ENCODE measurements around the gene CORO2A.
"Not testable (repeated sequence)": the region's sequence is repeated elsewhere in the genome, so short reads cannot be mapped to it uniquely, and the experiment has no call there.

Gene CORO2A

DNA sequence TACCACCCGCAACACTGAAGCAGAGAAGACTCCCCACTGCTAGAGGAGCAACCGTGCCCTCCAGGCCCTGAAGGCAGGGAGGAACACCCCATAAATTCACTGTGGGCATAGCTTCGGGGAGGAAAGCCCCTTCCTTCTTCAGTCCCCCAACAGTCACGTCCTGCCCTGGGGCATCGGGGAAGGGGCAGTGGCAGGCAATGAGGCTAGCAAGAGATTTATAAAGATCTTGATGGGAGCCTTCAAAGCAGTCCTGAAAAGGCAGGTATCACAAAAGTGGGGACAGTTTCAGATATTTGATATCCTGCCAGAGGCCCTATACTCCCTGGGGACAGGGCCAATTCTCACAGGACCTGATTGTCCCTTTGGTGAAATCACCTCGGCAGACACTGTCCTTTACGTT is 56.5 kb downstream of the CORO2A start:
- DNase-seq = no peak

DNA sequence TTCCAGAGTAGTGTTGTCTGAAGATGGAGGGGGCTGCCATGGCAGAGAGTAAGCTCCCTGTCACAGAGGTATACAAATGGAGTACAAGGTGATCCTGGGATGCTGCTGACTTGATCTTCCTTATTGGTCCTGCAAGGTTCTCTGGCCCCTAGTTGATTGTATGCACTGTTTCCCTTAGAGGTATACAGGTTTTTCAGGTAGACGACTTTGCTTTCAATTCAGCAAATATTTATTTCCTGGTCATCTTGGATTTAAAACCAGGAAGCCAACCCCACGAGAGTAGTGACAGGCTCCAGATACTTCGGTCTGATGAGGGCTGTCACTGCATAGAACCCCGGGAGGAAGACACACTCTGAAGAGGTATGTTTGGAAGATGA is 56.9 kb downstream of the CORO2A start:
- no peak for DNase-seq

DNA sequence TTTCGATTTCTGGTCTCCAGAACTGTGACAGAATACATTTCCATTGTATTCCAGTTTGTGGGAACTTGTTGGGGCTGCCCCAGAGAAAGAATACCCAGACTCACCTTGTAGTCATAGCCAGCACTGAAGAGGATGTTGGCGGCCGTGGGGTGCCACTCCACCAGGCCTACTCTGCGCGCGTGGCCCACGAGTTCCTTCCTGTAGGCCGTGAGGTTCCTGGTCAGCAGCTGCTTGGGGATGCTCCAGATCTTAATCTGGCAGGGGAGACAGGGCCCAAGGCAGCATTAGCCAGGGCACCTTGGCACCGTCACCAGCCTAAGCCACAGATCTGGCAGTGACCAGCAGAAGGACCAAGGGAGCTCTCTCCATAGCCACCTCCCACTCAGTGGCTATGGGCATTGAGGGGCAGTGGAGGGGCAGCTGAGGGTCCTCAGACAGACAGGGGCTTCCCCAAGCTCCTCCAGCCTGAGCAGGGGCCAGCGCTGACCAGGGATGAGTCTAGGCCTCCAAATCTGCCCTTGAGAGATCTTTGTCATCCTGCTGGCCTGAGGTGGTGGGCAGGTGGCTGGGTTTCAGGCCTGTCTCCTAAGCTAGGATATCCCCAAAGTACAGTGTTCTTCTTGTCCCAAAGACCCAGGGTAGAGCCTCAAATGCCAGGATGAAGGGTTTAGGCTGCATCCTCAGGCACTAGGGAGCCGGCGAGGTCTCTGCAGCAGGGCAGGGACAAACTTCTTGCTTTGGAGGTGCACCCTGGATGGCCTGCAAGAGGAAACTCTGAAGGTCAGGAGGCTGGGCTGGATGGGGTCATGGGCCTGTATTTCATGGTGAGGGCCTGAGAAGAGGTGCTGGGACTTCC is 57.5 kb downstream of the CORO2A start:
- DNase-seq = no peak

DNA sequence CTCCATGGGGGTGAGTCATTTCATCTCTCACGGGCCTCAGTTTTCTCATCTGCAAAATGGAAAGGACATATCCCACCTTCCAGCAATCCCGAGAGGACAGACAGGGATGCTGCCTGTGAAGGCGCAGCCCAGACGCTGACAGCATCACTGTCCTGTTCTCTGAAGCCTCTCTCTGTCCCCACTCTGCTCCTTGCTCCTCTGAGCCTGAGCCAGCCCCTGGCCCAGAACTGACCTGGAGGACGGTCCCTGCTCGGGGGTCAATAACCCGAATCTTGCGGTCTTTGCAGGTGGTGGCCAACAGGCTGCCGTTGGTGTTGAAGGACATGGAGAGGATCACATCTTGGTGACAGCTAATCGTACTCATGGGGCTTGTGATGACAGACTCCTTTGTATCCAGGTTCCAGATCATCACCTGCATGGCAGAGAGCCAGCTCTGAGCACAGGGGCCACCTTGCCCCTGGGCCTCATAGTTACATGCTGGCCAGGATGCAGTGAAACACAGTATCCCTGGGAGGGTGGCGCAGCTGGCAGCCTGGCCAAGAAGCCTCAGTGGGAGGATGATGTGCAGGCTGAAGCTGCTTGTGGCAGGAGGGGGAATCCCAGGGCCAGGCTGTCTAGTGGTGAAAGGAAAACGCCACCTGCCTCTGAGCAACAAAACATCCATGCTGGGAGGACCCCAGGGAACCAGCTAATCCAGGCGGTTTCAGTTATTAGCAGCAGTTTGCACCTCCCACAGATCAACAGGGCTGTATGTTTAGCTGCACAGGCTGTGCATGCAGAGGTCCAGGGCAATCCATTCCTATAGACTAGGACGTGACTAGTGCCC is 59.4 kb downstream of the CORO2A start:
- no peak for DNase-seq

DNA sequence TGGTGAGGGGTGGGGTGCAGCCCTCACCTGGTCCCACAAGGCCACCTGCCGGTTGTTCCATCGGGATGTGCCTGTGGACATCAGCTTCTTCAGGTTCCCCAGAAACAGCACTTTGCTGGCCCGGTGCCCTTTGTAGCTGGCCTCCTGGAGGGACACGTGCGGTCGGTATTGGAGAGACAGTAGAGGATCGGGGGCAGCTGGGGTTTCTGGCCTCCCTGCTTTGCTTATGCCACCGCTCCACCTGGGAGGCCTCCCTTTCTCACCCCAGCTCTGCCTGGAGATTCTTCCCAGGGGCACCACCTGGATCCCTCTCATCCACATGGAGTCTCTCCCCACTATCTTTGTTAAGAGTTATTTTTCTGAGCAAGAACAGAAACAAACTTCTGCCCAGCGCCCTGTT is 60.3 kb downstream of the CORO2A start:
- no peak for DNase-seq

DNA sequence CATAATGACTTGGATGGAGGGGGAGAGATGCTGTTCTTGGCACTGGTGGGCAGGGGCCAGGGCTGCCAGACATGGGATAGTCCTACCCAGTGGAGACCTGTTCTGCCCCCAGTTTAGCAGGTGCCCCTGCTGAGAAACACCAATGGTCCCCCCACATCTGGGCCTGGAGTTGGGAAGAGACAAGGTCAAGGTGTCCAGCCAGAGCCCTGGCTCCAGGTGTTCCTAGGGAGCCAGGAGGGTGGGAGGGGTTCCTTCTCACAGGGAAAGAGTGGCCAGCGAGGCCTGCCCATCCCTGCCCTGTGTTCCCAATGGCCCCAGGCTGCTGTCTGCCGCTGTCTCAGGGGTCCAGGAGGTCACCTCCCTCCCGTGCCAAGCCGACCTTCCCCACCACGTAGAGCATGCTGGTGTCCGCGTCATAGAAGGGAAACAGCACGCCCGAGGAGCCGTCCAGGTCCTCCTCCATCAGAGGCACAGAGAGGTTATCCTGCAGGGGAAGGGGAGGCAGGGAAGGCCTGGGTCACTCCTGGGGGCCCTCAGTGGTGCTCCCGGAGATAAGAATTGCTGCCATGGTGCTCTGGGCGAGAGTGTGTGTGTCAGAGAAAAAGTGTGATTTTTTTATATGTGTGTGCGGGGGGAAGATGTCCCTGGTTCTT is 61.7 kb downstream of the CORO2A start:
- no peak for DNase-seq

DNA sequence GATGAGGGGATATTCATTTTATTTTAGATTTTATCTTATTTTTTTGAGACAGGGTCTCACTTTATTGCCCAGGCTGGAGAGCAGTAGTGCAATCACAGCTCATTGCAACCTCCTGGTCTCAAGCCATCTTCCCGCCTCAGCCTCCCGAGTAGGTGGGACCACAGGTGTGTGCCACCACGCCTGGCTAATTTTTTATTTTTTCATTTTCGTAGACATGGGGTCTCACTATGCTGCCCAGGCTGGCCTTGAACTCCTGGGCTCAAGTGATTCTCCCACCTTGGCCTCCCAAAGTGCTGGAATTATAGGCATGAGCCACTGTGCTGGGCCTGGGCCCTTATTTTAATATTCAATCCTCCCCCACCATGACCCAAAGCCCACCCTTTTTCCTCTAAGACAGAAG is 62.4 kb downstream of the CORO2A start:
- not testable (repeated sequence) for DNase-seq

DNA sequence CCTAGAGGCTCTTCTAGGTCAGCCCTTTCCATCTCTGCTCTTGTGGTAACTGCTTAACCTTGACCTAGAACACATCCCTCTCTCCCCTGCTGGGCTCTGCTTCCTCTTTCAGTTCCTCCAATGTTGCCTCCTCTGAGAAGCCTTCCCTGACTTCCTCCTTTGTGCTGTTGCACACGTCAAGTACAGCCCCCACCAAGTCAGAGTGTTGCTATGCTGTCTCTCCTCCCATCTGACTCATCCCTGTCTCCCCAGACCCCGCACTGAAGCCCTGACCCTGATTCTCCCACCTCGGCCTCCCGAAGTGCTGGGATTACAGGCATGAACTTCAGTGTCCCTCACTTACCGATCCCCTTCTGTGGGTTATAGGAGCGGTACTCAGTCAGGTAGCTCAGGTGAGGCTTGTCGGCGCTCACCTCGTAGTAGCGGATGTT is 63.0 kb downstream of the CORO2A start:
- DNase-seq = no peak

DNA sequence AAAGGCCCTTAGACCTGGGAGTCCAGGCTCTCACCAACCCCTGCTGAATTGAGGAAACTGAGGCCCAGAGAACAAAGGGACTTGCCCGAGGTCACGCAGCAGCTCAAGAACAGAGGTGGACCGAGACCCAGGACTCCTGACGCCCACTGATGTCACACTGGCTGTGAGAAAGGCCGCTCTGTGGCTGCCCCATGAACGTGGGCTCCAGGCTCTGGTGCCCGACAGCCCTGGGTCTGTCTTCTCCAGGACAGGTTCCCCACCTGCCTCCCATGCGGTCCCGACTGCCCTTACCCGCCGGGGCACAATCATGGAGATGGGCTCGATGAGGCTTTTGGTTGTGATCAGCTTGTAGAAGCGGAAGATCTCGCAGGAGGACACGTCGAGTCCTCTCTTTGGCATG is 64.1 kb downstream of the CORO2A start:
- DNase-seq = no peak

DNA sequence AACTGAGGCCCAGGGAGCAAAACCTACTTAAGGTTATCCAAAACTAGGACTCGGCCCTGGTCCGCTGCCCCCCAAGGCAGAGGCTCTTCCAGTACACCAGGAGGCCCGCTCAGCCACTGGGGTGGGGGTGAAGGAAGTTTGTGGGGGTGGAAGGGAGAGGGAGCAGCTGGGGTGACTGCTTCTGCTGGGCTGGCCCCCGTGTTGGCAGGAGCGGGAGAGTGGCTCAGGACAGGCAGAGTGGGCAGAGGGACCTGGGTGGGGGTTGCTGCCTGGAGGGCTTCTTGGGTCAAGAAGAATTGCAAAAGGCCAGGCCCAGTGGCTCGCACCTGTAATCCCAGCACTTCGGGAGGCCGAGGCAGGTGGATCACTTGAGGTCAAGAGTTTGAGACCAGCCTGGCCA is 65.2 kb downstream of the CORO2A start:
- no peak for DNase-seq

DNA sequence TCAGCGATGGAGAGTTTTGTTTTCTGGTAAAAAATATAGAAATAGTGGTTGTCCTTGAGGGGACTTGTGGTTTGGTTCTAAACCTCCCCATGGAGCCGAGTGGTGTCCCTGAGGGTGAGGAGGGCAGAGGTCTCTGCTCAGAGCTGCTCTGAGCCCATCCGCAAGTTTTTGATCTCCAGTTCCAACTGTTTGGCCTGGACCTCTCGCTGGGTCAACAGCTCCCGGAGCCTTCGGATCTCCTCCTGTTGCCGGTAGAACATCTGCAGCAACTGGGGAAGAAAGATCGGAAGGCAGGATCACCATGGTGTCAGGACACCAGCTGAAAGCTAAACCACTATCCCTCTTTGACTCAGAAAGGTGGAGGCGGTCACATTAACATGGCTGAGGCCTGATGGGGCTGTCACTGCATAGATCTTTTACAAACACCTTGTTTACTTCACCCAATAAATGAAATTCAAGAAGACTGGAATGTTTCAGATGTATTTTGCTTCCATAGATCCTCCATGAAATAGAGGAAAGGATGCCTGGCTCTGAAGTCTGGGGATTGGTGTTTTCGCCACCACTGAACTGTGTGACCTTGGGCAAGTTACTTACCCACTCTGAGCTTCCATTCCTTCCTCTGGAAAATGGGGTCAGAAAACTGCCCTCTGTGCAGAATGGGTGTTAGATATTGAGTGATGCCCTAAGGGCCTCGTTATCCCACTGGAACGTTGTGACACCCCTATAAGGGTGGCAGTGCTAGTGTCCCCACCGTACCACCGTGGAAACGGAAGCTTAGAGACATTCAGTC is 67.6 kb downstream of the CORO2A start:
- no peak for DNase-seq

DNA sequence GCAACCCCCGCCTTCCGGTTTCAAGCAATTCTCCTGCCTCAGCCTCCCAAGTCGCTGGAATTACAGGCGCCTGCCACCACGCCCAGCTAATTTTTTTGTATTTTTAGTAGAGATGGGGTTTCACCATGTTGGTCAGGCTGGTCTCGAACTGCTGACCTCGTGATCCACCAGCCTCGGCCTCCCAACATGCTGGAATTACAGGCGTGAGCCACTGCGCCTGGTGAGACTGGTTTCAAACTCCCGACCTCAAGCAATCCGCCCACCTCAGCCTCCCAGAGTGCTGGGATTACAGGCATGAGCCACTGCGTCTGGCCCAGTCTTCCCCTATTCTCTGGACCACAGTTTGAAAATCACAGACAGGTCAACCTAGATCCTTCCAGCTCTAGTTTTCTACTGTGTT is 68.3 kb downstream of the CORO2A start:
- not testable (repeated sequence) for DNase-seq

DNA sequence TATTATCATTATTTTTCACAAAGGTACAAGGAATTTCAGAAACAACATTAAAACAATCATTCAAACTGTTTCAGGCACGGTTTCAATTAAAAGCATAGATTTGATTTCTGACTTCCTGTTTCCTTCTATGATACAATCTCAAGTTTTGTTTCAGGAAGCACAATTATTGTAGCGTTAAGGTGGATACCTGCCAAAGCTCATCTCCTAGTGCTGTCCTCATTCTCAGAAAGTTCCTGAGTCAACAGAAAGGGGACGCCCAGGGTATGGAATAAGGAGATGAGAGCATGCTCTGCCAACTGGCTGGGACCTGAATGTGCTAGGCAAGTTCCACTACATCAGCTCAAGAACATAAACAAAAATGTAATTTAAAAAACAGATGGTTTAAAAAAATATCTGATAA is 71.4 kb downstream of the CORO2A start:
- DNase-seq = no peak

DNA sequence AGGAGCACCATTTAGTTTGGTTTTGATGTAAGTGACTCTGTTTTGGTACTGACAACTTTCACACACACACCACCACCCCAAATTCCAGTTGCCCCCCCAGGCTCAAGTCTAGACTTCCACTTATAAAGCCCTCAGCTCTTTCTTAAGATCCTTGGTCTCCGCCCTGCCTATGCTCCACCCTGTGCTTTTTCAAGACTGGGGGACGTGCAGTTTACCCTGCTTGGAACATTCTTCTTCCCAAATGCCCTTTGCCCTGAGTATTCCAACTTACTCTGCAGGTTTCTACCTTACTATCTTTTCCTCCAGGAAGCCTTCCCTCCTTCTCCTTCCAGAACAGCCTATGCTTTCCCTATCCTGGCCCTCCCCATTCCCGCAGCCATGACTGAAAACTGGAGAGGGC is 72.0 kb downstream of the CORO2A start:
- DNase-seq = no peak

DNA sequence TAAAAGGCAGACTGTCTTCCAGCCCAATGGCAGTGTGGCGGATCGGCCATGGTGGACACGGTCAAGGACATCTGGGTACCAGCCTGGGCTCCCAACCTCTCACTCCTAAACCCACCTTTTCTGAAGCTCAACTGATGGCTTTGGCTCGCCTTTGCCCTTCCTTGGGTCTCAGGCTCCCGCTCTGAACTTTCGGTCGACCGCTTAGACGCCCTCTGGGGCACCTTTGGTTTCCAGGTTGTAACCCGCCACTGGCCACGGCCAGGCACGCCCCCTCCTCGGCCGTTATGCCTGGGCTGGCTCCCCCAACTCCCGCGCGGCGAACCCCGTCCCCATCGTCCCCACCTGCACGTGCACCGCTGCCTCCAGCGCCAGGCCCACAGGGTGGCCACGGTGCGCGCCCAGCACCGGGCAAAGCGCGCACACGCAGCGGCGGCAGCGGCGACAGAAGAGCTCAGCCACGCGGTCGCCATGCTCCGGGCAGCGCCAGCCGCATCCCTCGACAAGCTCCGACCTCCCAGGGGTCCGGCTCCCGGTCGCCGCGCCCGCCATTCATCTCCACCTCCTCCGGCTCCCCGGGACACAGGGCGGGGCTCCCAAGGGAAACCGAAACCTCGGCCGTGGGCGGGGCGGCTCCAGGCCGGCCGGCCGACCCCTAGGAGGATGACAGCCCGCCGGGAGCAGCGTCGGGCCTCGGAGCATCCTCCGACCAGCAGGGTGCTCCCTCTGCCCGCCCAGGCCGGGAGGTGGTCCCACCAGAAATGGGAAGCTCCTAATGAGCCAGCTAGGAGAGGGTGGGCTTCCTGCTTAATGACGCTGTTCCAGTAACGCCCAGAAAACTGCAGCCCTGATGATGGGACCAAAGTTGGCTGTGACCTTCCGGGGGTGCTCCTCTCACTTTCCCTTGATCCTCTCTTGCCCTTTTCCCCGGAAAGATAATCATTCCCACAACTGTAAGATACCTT is 73.5 kb downstream of the CORO2A start, which contains the start of gene TRIM14:
TSS of gene TRIM14 (minus strand) at position 583 of the 962 bp plus-strand sequence. CDS start at position 549, 34 bp downstream.
- peak; percentile 43 for DNase-seq

DNA sequence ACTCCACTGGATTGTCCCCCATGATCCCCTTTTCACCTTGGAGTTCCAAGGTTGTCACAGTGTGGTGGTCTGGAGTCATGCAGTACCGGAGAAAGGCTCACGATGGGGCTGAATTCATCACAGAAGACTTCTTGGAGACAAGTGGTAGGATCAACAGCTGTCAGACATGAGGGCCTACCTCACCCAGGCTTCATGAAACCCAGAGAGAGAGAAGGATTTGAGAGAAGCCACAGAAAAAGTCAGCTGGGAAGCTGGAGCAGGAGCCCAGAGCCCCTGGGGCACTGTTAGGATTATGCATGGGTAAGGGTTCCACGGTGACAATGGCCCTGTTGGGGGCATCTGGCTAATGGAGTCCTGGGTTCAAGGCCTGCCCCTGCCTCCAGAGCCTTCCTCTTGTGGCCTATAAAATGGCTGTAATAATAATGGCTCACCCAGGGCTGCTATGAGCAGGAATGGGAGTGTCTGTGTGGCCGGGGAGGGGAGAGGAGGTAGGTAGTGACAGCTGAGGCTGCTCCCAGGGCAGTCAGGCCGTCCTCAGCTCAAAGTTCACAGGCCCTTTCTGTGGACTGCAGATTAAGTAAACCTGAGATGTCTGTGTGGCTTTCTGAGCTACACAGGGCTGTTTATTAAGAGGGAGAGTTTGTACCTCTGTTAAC is 74.3 kb downstream of the CORO2A start:
- DNase-seq = no peak

DNA sequence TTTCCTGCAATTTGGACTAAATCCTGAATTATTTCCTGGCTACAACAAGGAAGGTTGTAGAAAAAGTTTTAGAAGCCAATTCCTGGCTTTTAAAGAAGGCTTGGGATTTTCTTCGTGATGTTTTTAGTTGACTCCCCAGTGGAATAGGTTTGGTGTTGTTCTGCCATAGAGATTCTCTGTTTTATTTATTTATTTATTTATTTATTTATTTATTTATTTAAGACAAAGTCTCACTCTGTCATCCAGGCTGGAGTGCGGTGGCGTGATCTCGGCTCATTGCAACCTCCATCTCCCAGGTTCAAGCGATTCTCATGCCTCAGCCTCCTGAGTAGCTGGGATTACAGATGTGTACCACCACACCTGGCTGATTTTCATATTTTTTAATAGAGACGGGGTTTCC is 75.3 kb downstream of the CORO2A start:
- not testable (repeated sequence) for DNase-seq

DNA sequence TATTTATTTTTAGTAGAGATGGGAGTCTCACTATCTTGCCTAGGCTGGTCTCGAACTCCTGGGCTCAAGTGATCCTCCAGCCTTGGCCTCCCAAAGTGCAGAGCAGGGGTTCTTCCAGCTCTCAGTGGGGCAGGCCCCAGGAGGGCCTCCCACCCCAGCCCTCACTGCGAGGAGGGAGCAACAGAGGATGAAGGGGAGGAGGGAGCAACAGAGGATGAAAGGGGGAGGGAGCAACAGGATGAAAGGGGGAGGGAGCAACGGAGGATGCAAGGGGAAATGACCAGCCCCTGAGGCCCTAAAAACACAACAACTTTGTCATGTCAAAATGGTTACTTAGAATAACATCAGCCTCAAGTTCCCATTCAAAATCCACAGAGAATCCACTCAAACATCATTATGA is 83.4 kb downstream of the CORO2A start:
- DNase-seq = no peak

DNA sequence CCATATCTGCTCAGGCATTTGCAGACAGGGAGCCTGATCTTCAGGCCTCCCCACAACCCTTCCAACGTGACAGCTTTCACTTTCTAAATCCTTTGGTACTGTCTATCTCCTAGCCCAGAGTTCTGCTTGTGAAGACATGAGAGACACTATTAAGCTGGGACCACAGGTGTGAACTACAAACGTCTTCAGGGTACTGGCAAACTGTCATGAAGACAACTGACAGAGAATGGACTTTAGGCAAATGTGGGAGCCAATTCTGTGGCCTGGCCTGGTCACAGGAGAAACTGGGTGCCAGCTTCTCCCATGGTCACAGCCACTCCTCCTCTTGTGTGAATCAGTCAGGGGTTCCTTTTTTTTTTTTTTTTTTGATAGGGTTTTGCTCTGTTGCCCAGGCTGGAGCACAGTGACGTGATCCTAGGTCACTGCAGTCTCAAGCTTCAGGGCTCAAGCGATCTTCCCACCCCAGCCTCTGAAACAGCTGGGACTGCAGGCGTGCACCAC is 83.9 kb downstream of the CORO2A start:
- DNase-seq = no peak

DNA sequence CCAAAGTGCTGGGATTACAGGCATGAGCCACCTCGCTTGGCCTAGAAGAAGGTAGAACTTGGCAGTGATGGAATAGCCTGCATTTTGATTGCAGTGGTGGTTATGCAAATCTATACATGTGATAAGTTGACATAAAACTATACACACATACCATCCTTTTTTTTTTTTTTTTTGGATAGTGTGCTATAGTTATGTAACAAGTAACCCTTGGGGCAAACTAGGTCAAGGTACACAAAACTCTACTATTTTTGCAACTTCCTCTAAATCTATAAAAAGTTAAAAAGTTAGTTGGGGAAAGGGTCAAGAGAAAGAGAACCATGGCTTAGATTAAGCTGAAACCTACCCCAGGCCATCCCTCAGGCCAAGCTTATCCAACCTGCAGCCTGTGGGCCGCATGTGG is 84.5 kb downstream of the CORO2A start:
- DNase-seq = no peak

DNA sequence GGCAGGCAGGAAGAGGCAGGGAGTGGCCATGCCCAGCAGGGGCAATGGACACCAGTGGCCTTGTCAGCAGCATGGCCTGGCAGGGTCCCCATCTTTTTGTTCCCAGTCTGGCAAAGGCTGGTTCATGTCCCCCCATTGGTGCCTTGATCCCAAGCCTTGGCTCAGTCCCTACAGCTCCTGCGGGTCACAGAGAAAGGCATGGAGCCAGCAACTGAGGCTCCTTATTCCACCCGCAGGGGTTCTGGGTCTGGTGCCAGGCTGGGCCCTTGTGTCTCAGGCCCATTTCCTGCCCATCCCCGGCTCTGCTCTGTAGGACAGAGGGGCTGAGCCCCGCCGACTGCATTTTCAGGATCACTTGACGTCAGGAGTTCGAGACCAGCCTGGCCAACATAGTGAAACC is 87.4 kb downstream of the CORO2A start:
- DNase-seq = no peak
